OCI-LY3 (cell line): ENCODE data around the gene SEPTIN2.

Experiments
- H2AFZ ChIP-seq: fragments of 200-600, 300-600 bp; shearing (Covaris generic); 2 replicates; pipeline ENCODE4 v1.6.0; 2014; ENCODE audit warnings: antibody characterized with exemption, low read depth, low read length
- H3K27ac ChIP-seq: fragments of 200-600, 300-600 bp; sonication (generic); 2 replicates; pipeline ENCODE4 v1.5.1; 2014; ENCODE audit warnings: mild to moderate bottlenecking, low read length, moderate library complexity, mixed read lengths
- H3K27me3 ChIP-seq: fragments of 200-600, 300-600 bp; sonication (generic); 2 replicates; pipeline ENCODE4 v1.6.1; 2014; ENCODE audit warnings: low read depth, low read length, mixed read lengths
- H3K36me3 ChIP-seq: fragments of 200-600, 300-600 bp; sonication (generic); replicated peaks from 2 replicates; pipeline ENCODE3; 2014; ENCODE audit warnings: low read depth, low read length, mixed read lengths
- H3K4me1 ChIP-seq: fragments of 300-600, 200-600 bp; sonication (generic); 2 replicates; pipeline ENCODE4 v1.6.1; 2014; ENCODE audit warnings: low read length, mixed read lengths
- H3K4me2 ChIP-seq: fragments of 200-600, 300-600 bp; sonication (generic); 2 replicates; pipeline ENCODE4 v1.6.1; 2014; ENCODE audit warnings: low read length, mixed read lengths
- H3K4me3 ChIP-seq: fragments of 300-600, 200-600 bp; sonication (generic); 2 replicates; pipeline ENCODE4 v1.5.1; 2014; ENCODE audit warnings: antibody characterized with exemption, mild to moderate bottlenecking, low read length, moderate library complexity
- H3K79me2 ChIP-seq: fragments of 300-600, 200-600 bp; shearing (Covaris generic); 2 replicates; pipeline ENCODE4 v1.6.1; 2014; ENCODE audit warnings: mild to moderate bottlenecking, low read length, mixed read lengths
- H3K9ac ChIP-seq: fragments of 300-600, 200-600 bp; shearing (Covaris generic); 2 replicates; pipeline ENCODE4 v1.6.0; 2014; ENCODE audit warnings: mild to moderate bottlenecking, low read length, moderate library complexity
- H3K9me3 ChIP-seq: fragments of 200-600, 300-600 bp; shearing (Covaris generic); 2 replicates; pipeline ENCODE4 v1.6.1; 2014; ENCODE audit warnings: low read length, mixed read lengths; ENCODE audit not compliant: insufficient read depth
- H4K20me1 ChIP-seq: fragments of 200-600, 300-600 bp; sonication (generic); 2 replicates; pipeline ENCODE4 v1.6.1; 2016; ENCODE audit warnings: low read length, mixed read lengths; ENCODE audit not compliant: insufficient read depth
- EZH2phosphoT487 ChIP-seq: fragments of 200-600 bp; shearing (Covaris generic); IDR thresholded peaks from 2 replicates; pipeline ENCODE4 v1.6.1; 2018; ENCODE audit warnings: antibody characterized with exemption, mixed run types, low read depth
- TF ChIP-seq, protein P1 (sequence below): fragments of 200-600, 300-600 bp; sonication (generic); IDR thresholded peaks from 2 replicates; pipeline ENCODE4 v1.5.1; 2014; ENCODE audit warnings: antibody characterized with exemption, low read length, low read depth

SEPTIN2 gene

DNA sequence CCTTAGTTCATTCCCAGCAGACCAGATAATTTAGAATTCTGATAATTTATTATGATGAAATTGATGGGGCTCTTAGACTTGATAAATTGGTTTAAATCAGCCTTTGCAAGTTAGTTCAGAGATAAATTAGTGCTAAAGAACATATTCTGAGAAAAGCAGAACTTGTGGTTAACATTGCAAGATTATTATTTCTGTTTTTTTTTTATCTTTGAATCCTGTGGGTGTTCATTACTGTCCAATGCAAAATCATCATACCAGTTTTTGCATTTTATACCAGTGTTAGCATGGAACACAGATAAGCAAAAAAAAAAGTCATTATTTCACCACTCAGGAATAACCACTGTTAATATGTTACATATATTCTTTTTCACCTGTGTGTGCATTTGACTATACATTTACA lies 9.1 kb downstream of the SEPTIN2 start:
- TF ChIP-seq, protein P1, sequence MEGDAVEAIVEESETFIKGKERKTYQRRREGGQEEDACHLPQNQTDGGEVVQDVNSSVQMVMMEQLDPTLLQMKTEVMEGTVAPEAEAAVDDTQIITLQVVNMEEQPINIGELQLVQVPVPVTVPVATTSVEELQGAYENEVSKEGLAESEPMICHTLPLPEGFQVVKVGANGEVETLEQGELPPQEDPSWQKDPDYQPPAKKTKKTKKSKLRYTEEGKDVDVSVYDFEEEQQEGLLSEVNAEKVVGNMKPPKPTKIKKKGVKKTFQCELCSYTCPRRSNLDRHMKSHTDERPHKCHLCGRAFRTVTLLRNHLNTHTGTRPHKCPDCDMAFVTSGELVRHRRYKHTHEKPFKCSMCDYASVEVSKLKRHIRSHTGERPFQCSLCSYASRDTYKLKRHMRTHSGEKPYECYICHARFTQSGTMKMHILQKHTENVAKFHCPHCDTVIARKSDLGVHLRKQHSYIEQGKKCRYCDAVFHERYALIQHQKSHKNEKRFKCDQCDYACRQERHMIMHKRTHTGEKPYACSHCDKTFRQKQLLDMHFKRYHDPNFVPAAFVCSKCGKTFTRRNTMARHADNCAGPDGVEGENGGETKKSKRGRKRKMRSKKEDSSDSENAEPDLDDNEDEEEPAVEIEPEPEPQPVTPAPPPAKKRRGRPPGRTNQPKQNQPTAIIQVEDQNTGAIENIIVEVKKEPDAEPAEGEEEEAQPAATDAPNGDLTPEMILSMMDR: no peak
- TF ChIP-seq EZH2phosphoT487: no peak
- Histone ChIP-seq H3K36me3 (peaks cover 32% of the 10 kb centered on the region), H3K27me3 (no peaks in the 10 kb centered on the region), H3K27ac (no peak overlapping the region; the same call in 1 of the 2 replicates), H2AFZ (no peak overlapping the region), H3K4me3 (no peak overlapping the region), H3K9ac (no peak overlapping the region), H3K4me2 (peak overlapping the region; percentile 20; the same call in 1 of the 2 replicates), H3K9me3 (no peaks in the 10 kb centered on the region), H4K20me1 (peaks cover 63% of the 10 kb centered on the region), H3K79me2 (peaks cover 65% of the 10 kb centered on the region), H3K4me1 (peaks cover 50% of the 10 kb centered on the region)

DNA sequence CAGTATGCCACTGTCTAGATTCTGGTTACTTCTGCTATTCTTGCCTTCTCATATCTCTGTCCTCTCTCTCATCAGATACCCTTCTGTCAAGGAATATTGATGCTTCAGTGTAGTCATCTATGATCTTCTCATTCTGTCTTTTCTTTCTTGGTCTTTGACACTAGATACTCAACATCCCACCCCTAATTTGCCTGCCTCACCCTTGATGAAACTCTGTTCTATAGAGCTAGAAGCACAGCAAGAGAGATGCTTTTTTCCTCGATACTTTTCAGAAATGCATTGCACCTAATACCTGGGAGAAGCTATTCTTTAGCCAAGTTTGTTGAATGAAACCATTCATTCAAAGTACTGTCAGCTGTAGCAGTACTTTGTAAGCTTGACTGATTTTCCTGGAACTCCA lies 9.5 kb downstream of the SEPTIN2 start:
- no peak overlapping the region for H3K9ac ChIP-seq
- no peak overlapping the region for H3K4me3 ChIP-seq
- no peak overlapping the region for H3K27ac ChIP-seq
- H3K27me3 ChIP-seq: no peaks in the 10 kb centered on the region
- H3K4me2 ChIP-seq: no peak overlapping the region
- TF ChIP-seq, protein P1: no peak
- no peak for TF ChIP-seq EZH2phosphoT487
- H2AFZ ChIP-seq: no peak overlapping the region
- peaks cover 32% of the 10 kb centered on the region for H3K36me3 ChIP-seq
- H3K79me2 ChIP-seq: peaks cover 61% of the 10 kb centered on the region
- peaks cover 46% of the 10 kb centered on the region for H3K4me1 ChIP-seq
- peaks cover 58% of the 10 kb centered on the region for H4K20me1 ChIP-seq
- no peaks in the 10 kb centered on the region for H3K9me3 ChIP-seq

DNA sequence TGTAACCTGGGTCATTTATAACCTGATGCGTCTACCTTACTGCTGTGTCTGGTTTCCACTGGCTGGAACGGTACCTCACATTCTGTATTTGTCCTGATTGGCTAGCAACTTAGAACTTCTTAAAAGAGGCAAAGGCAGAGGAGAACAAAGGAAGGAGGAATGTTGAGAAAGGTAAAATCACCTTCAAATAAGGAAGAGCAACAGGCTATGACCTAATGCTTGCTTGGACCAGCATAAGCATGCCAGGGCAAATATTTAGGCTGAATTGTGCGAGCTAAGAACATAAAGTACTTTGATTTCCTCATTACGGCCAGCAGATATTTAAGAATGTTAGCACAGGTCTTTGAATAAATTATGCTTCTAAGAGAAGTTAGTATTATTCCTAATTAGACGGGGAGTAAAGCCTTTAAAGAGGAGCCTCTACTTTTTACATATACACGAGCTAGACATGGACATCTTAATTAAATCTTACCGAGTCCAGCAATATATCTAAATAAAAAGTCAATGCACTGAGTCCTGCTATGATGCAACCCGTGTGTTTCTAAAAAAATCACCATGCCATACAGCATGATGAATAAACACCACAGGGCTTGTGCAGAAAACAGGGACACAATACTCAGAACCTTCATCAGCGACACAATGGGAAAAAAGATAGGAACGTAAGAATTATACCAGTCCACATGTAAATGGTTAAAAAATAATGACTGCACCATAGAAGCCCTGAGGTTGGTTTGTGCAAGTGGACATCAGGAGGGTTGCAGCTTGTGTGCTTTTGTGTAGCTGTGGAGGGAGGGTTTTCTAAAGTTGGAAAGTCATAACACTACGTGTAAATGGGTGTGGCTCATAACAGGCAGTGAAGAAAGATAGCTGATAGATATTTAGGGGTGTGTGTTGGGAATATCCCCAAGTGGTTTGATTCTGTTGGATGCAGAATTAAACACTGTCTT lies 14.2 kb downstream of the SEPTIN2 start:
- H2AFZ ChIP-seq: no peak overlapping the region
- H3K36me3 ChIP-seq: peaks cover 27% of the 10 kb centered on the region
- H3K4me2 ChIP-seq: no peak overlapping the region
- H4K20me1 ChIP-seq: peaks cover 24% of the 10 kb centered on the region
- no peak overlapping the region for H3K4me3 ChIP-seq
- H3K4me1 ChIP-seq: peaks cover 6% of the 10 kb centered on the region
- no peaks in the 10 kb centered on the region for H3K27me3 ChIP-seq
- H3K79me2 ChIP-seq: peaks cover 14% of the 10 kb centered on the region
- H3K27ac ChIP-seq: no peak overlapping the region
- H3K9ac ChIP-seq: no peak overlapping the region
- no peaks in the 10 kb centered on the region for H3K9me3 ChIP-seq
- TF ChIP-seq EZH2phosphoT487: no peak
- TF ChIP-seq, protein P1: no peak

DNA sequence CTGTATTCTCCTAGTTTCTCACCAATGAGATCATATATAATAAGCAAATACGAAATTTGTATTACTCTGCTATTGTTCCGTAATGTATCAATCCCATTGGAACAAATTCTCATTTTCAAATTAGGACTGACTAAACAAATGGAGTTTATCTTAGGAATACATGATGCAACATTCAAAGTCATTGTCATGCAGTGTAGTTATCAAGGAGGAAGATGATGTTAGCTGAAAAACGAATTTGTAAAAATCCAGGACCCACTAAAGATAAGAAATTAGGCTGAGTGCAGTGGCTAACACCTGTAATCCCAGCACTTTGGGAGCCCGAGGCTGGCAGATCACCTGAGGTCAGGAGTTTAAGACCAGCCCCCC lies 14.9 kb downstream of the SEPTIN2 start:
- Histone ChIP-seq H3K36me3 (peaks cover 21% of the 10 kb centered on the region), H3K9ac (no peak overlapping the region), H3K79me2 (peaks cover 7% of the 10 kb centered on the region; the same call in 1 of the 2 replicates), H3K4me1 (peaks cover 9% of the 10 kb centered on the region), H3K27ac (no peak overlapping the region), H3K4me2 (no peak overlapping the region), H3K27me3 (no peaks in the 10 kb centered on the region), H2AFZ (no peak overlapping the region), H3K9me3 (no peaks in the 10 kb centered on the region), H3K4me3 (no peak overlapping the region), H4K20me1 (peaks cover 24% of the 10 kb centered on the region)
- TF ChIP-seq EZH2phosphoT487: no peak
- TF ChIP-seq, protein P1: no peak
